Glutamatergic neuron (in vitro differentiated cells): Measurements from ENCODE around the gene VPS13A. TPM values are rescaled to one million over a fixed set of nuclear protein-coding genes. Genes with fewer than 3 reads are reported as not detected.

Experiments used
- DNase-seq: peaks from one replicate; pipeline ENCODE4 v3.0.0; 2022
- H3K27ac Mint-ChIP-seq: one replicate; pipeline ENCODE4 v1.8.0; 2020; ENCODE audit warnings: mild to moderate bottlenecking, mixed read lengths, inconsistent platforms; ENCODE audit not compliant: unreplicated experiment
- H3K27me3 Mint-ChIP-seq: one replicate; pipeline ENCODE4 v1.8.0; 2020; ENCODE audit warnings: mild to moderate bottlenecking, moderate library complexity, mixed read lengths, inconsistent platforms; ENCODE audit not compliant: unreplicated experiment
- H3K36me3 Mint-ChIP-seq: one replicate; pipeline ENCODE4 v1.8.0; 2020; ENCODE audit warnings: mild to moderate bottlenecking, mixed read lengths, inconsistent platforms; ENCODE audit not compliant: unreplicated experiment
- H3K4me1 Mint-ChIP-seq: one replicate; pipeline ENCODE4 v1.8.0; 2020; ENCODE audit warnings: mild to moderate bottlenecking, low read depth, mixed read lengths, inconsistent platforms; ENCODE audit not compliant: unreplicated experiment
- H3K4me3 Mint-ChIP-seq: one replicate; pipeline ENCODE4 v1.8.0; 2020; ENCODE audit warnings: mild to moderate bottlenecking, mixed read lengths, inconsistent platforms; ENCODE audit not compliant: unreplicated experiment
- H3K9me3 Mint-ChIP-seq: one replicate; pipeline ENCODE4 v1.8.0; 2020; ENCODE audit warnings: mild to moderate bottlenecking, moderate library complexity, mixed read lengths, inconsistent platforms; ENCODE audit not compliant: unreplicated experiment
- total RNA-seq: library from RNA; stranded (reverse); fragmentation: NEBNext Ultra II Directional; extraction: Animal tissue kit (Norgen Biotek cat#: 25700); gene quantifications from one replicate; pipeline ENCODE4 v1.2.1, GENCODE V29; 2021; ENCODE audit not compliant: unreplicated experiment
- TF ChIP-seq, protein P1 (sequence below): fragments of 200-600 bp; sonication (generic); IDR thresholded peaks from one replicate; pipeline ENCODE4 v1.5.0; 2021; ENCODE audit not compliant: partially characterized antibody, unreplicated experiment

Gene VPS13A
- total RNA-seq, 1 donor from 2014 or later = 43.2 TPM

DNA sequence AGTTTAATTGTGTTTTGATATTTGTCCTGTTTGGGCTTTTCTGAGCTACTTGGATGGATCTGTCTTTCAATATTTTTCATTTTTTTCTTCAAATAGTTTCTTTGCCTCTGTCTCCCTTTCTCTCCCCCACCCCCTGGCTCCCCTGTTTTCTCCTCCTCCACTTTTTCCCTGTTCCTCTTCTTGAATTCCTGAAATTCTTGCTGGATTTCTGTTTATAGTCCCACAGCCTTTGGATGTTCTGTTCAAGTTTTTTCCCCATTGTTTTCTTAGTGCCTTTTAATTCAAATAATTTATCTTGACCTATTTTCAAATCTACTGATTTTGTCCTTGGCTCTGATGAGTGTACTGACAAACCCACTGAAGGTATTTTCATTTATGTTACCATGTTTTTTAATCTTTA, 113.0 kb downstream of the VPS13A start:
- Mint-ChIP-seq H3K36me3 (peaks cover 15% of the 10 kb centered on the region), H3K4me3 (no peak overlapping the region), H3K9me3 (peaks cover 2% of the 10 kb centered on the region), H3K27ac (no peak overlapping the region), H3K4me1 (no peaks in the 10 kb centered on the region), H3K27me3 (no peaks in the 10 kb centered on the region)
- DNase-seq = no peak
- TF ChIP-seq, protein P1, sequence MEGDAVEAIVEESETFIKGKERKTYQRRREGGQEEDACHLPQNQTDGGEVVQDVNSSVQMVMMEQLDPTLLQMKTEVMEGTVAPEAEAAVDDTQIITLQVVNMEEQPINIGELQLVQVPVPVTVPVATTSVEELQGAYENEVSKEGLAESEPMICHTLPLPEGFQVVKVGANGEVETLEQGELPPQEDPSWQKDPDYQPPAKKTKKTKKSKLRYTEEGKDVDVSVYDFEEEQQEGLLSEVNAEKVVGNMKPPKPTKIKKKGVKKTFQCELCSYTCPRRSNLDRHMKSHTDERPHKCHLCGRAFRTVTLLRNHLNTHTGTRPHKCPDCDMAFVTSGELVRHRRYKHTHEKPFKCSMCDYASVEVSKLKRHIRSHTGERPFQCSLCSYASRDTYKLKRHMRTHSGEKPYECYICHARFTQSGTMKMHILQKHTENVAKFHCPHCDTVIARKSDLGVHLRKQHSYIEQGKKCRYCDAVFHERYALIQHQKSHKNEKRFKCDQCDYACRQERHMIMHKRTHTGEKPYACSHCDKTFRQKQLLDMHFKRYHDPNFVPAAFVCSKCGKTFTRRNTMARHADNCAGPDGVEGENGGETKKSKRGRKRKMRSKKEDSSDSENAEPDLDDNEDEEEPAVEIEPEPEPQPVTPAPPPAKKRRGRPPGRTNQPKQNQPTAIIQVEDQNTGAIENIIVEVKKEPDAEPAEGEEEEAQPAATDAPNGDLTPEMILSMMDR = no peak

DNA sequence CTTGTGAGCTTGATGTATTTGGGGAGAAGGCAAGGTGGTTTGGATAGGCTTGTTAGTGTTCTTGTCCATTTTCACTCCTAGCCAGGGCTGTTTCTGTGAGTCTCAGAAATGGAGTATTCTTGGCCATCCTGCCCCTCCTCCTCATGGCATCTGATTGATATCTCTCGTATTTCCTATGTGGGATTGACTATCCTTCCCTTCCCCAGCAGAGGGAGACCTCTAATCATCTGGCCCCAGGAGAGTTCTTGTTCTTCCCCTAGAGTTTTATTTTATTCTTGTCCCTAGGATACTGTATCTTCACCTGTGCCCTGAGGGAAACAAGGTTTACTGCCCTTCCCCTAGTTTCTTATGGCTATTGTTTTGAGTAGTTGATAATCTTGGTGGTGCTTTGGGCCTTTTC, 114.4 kb downstream of the VPS13A start:
- peaks cover 15% of the 10 kb centered on the region for H3K36me3 Mint-ChIP-seq
- no peak overlapping the region for H3K27ac Mint-ChIP-seq
- H3K27me3 Mint-ChIP-seq = no peaks in the 10 kb centered on the region
- DNase-seq = no peak
- H3K4me3 Mint-ChIP-seq = no peak overlapping the region
- peaks cover 2% of the 10 kb centered on the region for H3K9me3 Mint-ChIP-seq
- TF ChIP-seq, protein P1 = peak; percentile 20
- H3K4me1 Mint-ChIP-seq = no peaks in the 10 kb centered on the region

DNA sequence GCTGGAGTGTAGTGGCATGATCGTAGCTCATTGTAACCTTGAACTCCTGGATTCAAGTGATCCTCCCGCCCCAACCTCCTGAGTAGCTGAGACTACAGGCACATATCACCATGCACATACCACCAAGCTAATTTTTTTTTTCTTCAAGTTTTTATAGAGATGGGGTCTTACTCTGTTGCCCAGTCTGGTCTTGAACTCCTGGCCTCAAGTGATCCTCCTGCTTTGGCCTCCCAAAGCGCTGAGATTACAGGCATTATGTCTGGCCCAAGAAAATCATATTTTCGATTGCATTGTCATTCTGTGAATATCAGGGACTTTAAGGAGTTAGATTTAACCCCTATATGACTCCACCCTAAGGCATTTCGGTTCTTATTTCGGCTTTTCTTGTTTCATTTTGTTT, 116.6 kb downstream of the VPS13A start:
- Mint-ChIP-seq H3K4me1 (no peaks in the 10 kb centered on the region), H3K27ac (no peak overlapping the region), H3K36me3 (peaks cover 4% of the 10 kb centered on the region), H3K4me3 (no peak overlapping the region), H3K9me3 (no peaks in the 10 kb centered on the region), H3K27me3 (no peaks in the 10 kb centered on the region)
- TF ChIP-seq, protein P1 = no peak
- DNase-seq = no peak

DNA sequence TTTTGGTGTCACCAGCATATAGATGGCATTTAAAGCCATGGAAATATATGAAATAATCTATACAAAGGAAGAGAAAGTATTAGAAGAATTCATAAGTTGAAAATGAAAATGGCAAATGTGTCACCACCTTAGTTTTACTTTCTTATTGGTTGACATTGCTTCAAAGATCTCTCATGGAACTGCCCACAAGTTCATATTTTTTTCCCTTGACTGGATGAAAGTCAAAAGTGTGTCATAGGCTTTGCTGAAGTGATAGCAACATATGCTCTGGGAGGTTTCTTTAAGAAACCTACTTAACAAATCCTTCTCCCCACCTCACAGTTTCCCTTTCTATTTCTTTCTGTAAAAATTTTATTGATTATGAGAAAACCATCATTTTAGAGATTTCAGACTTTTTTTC, 127.2 kb downstream of the VPS13A start:
- no peaks in the 10 kb centered on the region for H3K36me3 Mint-ChIP-seq
- no peak for DNase-seq
- H3K27me3 Mint-ChIP-seq = no peaks in the 10 kb centered on the region
- H3K4me3 Mint-ChIP-seq = no peak overlapping the region
- no peaks in the 10 kb centered on the region for H3K4me1 Mint-ChIP-seq
- TF ChIP-seq, protein P1 = no peak
- H3K27ac Mint-ChIP-seq = no peak overlapping the region
- H3K9me3 Mint-ChIP-seq = peaks cover 2% of the 10 kb centered on the region

DNA sequence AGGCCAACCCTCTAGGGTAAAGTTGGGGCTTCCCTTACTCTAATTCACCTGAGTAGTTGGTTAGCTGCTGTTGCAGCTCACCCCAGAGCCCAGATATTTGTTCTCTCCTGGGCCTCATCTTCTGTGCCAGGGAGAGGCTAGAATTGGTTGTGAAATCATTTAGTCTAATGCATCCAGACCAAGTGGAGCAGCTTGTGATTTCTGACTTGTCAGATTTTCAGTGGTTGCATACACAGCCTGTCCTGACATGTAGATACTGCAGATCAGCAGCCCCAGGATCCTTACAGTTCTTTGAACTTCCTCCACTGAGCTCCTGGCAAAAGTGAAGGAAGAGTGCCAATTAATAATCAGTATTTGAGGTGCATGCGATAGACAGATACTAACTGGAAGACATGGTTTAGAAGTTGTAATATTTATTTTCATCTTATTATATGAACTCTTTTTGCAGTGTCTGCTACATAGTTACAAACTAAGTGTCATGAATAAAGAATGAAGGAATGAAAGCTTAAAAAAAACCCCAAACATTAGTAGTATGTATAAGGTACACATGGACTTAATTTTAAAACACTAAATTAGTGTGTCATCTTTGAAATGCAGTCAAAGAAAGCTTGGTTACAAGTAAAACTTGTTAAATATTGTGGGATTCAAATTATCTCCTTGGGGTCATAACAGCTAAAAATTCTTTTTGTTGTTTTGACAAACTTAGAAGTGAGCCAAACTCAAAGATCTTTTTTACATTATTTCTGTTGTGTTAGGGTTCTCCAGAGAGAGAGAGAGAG, 128.5 kb downstream of the VPS13A start:
- no peak overlapping the region for H3K27ac Mint-ChIP-seq
- no peaks in the 10 kb centered on the region for H3K27me3 Mint-ChIP-seq
- H3K4me3 Mint-ChIP-seq = no peak overlapping the region
- no peak for DNase-seq
- H3K36me3 Mint-ChIP-seq = no peaks in the 10 kb centered on the region
- peaks cover 2% of the 10 kb centered on the region for H3K9me3 Mint-ChIP-seq
- H3K4me1 Mint-ChIP-seq = no peaks in the 10 kb centered on the region
- TF ChIP-seq, protein P1 = no peak
